Activated T-cell treated with anti-CD3 and anti-CD28 coated beads for 24 hours (primary cell): ENCODE results near the gene ABL2.

ENCODE experiments used
- DNase-seq: peaks from one replicate; pipeline ENCODE4 v3.0.0-alpha.2; 2020; ENCODE audit warnings: low read depth

Gene ABL2

GRCh38 chr1:179092896-179093461 lies 136.5 kb downstream of the ABL2 start:
- DNase-seq = no peak

- no peak for DNase-seq
Observed at GRCh38 chr1:179091691-179092165, 137.7 kb downstream of the ABL2 start.

GRCh38 chr1:179090923-179091322 lies 138.6 kb downstream of the ABL2 start:
- no peak for DNase-seq

GRCh38 chr1:179090522-179090921 lies 139.0 kb downstream of the ABL2 start:
- DNase-seq = no peak

- DNase-seq = no peak
Observed at GRCh38 chr1:179089827-179090482, 139.5 kb downstream of the ABL2 start.

- no peak for DNase-seq
Observed at GRCh38 chr1:179087665-179088064, 141.8 kb downstream of the ABL2 start.

GRCh38 chr1:179083533-179083932 lies 145.9 kb downstream of the ABL2 start:
- DNase-seq = no peak

- no peak for DNase-seq
Observed at GRCh38 chr1:179082999-179083335, 146.5 kb downstream of the ABL2 start.

GRCh38 chr1:179082333-179082998 lies 147.0 kb downstream of the ABL2 start:
- no peak for DNase-seq

- DNase-seq = peak; percentile 77
Observed at GRCh38 chr1:179081687-179082332, 147.7 kb downstream of the ABL2 start, which contains the start of gene TOR3A. Gene TOR3A (plus strand): TSS chr1:179082070. CDS start chr1:179082129, 59 bp downstream.

GRCh38 chr1:179080866-179081686 lies 148.4 kb downstream of the ABL2 start:
- no peak for DNase-seq

GRCh38 chr1:179079113-179079761 lies 150.2 kb downstream of the ABL2 start:
- peak; percentile 33 for DNase-seq

- no peak for DNase-seq
Observed at GRCh38 chr1:179077396-179077795, 152.1 kb downstream of the ABL2 start.

- DNase-seq = no peak
Observed at GRCh38 chr1:179066471-179066870, 163.0 kb downstream of the ABL2 start.

- DNase-seq = no peak
Observed at GRCh38 chr1:179061360-179062282, 167.9 kb downstream of the ABL2 start.

GRCh38 chr1:179058487-179059483 lies 170.7 kb downstream of the ABL2 start:
- DNase-seq = no peak

GRCh38 chr1:179055937-179056336 lies 173.5 kb downstream of the ABL2 start:
- DNase-seq = no peak

GRCh38 chr1:179053486-179053885 lies 176.0 kb downstream of the ABL2 start:
- no peak for DNase-seq

GRCh38 chr1:179052776-179053175 lies 176.7 kb downstream of the ABL2 start:
- DNase-seq = no peak
